NT2/D1 (cell line): ENCODE results near the gene SYNPO2.

ENCODE experiments used
- SUZ12 ChIP-seq: IDR thresholded peaks from 2 replicates; pipeline ENCODE4 v1.6.1; 2011; ENCODE audit not compliant: insufficient read length, insufficient read depth; ENCODE audit errors: extremely low read depth
- YY1 ChIP-seq: IDR thresholded peaks from 2 replicates; pipeline ENCODE4 v1.6.1; 2011; ENCODE audit not compliant: insufficient read length, insufficient read depth
- ZNF274 ChIP-seq: IDR thresholded peaks from 2 replicates; pipeline ENCODE4 v1.6.1; 2011; ENCODE audit warnings: mild to moderate bottlenecking, low read depth, low read length

DNA sequence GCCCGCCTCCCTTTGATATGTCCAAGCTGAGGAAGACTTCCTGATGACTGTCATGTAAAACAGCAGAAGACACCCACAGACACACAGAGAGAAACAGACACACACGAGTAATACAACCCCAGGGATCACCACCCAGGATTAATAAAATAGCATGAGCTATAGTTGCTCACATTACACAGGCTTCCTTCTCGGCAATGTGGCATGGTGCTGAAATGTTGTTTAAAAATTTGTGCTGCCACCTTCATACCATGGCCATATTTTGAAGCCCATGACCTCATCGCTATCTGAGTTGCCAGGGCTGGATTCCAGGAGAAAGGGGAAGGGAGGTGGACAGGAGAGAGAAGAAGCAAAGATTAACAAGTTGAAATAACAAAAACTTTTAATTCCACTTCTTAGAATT lies 111.7 kb downstream of the SYNPO2 start:
- no peak for TF ChIP-seq YY1
- TF ChIP-seq ZNF274: no peak
- TF ChIP-seq SUZ12: no peak
